Adrenal gland (tissue), 5 donors: ENCODE measurements around the gene OAT.

Experiments used
- CTCF ChIP-seq, 6 experiments: fragments of 450-650 bp in 4 of 6; fragments of 200-600 bp in 2 of 6; sonication (generic) in 1 of 6; IDR thresholded peaks; 1 replicate in 5 of 6; 2 replicates in 1 of 6; pipeline versions ENCODE4 v1.5.1 to v1.8.0; 2016 to 2021; ENCODE audit warnings: antibody characterized with exemption in 6 of 6, mild to moderate bottlenecking in 2 of 6, moderate library complexity in 1 of 6
- POLR2A ChIP-seq, 2 donors: fragments of 450-650 bp; IDR thresholded peaks; one replicate each; pipeline ENCODE4 v1.6.1; 2017; ENCODE audit warnings: antibody characterized with exemption in 2 of 2, mild to moderate bottlenecking in 2 of 2, moderate library complexity in 1 of 2
- donor health status: DM: no; HTN: no; CAD: no.

DNA sequence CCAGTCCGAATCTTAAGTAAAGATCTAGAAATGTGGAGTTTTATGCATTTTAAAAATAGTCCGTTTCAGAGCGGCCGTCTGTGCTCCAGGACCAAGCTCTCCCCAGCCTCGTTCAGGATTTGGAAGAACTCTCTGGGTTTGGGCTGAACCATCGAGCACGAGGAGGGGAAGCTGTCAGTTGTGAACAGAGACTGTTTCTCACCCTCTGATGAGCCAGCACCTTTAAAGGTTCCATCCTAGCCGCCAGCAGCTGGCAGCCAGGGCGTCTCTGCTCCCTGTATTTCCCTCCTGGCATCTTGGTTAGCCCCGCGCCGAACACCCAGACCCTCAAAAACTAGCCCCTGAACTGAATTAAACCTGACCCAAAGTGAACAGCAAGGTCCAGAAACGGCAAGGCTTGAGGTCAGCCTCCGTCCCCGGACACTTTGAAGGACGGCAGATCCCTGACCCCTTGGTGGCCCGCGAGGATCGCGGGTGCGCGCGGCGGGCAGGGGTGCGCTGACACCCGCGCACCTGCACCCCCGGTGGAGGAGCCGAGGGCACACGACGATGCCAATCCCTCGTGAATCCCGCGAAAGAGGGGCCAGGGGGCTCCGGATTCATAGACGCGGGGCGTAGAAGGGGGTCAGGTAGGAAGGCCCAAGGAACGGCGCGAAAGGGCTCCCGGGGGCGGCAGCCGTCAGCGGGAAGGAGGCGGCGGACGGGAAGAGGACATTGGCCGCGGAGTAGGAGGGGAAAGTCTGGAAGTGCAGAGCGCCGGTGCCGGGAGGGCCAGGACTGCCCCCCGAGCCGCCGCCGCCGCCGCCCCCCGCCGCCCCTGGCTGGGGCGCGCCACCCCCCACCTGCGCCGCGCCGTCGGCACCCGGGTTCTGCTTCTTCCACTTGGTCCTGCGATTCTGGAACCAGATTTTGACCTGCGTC, 28.4 kb upstream of the OAT start:
- no peak for TF ChIP-seq CTCF (IDR thresholded peaks at IDR 0.05)
- TF ChIP-seq POLR2A (IDR thresholded peaks at IDR 0.05): no peak
